ENCODE results near the gene GALNT2. TPM values are rescaled to one million over a fixed set of nuclear protein-coding genes. Genes with fewer than 3 reads are reported as not detected.
A peak's percentile ranks its signal among the peaks of the same experiment; 100 is the strongest.

Gene GALNT2
- total RNA-seq, 1 donor from 2014 or later: 144 TPM

DNA sequence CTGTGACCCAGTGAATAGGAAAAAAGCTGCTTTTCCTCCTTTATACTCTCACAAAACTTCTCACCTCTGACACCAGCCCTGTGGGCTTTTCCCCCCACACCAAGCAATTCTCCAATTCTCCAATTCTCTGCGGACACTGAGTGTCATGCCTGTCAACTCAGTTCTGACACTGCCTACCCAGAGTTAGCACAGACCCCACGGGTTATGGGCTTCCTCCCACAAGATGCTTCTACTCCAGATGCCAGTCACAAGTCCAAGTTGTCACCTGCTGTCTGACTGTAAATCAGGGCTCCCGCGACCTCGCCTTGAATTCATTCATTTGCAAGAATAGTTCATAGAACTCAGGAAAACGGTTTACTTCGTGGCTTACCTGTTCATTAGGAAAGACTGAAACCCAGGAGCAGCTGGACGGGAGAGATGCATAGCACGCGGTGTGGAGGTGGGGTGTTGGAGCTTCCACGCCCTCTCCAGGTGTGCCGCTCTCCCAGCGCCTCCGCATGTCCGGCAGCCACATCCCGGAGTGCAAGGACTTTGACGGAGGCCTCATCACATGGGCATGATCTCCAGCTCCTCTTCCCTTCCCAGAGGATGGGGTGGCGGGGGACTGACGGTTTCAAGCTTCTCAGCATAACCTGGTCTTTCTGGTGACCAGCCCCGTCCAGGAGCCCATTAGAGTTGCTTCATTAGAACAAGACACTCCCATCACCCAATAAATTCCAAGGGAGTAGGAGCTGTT is 204.4 kb downstream of the GALNT2 start:
- no peak for DNase-seq (ENCODE audit: low spot score)

DNA sequence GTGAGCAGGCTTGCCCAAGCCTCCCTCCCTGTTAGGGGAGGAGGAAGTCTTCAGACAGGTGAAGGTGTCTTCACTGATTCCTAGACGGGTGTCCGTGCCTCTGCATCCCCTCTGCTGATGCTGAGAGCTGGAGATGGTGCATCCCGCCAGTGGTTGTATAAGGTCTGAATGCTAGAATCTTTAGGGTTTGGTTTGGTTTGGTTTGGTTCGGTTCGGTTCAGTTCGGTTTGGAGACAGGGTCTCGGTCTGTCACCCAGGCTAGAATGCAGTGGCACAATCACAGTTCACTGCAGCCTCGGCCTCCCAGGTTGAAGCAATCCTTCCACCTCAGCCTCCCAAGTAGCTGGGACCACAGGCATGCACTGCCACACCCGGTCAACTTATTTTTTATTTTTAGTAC is 205.5 kb downstream of the GALNT2 start:
- DNase-seq (ENCODE audit: low spot score): peak; percentile 53

GRCh38 chr1:230273141-230273710 is 206.2 kb downstream of the GALNT2 start:
- peak; percentile 51 for DNase-seq (ENCODE audit: low spot score)

DNA sequence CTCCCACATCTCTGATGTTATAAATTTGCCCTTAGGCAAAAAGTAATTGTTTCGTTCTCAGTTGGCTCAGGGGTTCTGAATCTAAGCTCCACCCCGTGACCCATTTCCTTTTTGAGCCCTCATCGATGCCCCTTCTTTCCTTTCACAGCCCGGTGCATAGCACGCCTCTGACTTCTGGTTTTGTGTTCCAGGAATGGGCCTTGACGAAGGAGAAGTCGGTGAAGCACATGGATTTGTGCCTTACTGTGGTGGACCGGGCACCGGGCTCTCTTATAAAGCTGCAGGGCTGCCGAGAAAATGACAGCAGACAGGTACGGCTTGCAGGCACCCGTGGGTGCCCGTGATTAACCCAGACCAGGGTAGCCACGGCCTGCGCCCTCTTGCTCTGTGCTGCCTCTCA is 207.2 kb downstream of the GALNT2 start:
- DNase-seq (ENCODE audit: low spot score): peak; percentile 68

GRCh38 chr1:230276401-230276800 is 209.4 kb downstream of the GALNT2 start:
- DNase-seq (ENCODE audit: low spot score): peak; percentile 78

DNA sequence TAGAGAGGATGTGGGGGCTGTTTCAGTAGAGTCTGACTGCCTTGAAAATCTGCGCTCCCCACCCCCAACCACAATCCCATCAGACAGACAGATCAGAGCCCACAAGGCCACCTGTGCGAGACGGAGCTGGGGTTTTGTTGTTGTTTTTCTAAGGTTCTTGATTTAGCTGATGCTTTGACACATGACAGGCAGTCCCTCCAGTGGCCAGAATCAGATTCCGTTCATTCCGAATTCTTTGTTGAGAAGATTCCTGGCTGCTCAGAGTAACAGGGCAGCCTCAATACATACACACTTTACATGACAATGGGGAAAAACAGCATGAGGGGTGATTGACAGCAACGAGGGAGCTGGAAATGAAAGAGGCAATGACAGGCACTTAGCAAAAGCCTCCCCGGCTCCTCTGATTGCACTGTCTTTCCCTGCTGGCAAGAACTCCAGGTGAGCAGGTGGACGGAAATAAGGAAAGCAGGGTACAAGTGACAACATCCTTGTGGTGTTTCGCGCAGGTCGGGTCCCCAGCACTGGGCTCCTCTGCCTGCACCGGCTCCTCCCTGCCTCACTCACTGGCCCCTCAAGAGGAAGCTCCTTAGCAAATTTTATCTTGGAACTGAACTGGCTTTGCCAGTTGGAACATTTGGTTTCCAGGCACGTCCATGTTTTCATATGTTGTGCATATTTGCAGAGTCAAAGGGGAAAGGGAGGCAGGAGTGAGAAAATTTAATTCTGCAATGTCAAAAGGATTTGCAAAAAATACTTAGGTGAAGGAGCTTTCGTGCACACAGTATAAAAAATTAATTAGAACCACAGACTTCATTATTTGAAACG is 210.4 kb downstream of the GALNT2 start:
- peak; percentile 68 for DNase-seq (ENCODE audit: low spot score)

- DNase-seq (ENCODE audit: low spot score): peak; percentile 41
These were observed 211.3 kb downstream of the GALNT2 start for GRCh38 chr1:230278376-230278775.

DNA sequence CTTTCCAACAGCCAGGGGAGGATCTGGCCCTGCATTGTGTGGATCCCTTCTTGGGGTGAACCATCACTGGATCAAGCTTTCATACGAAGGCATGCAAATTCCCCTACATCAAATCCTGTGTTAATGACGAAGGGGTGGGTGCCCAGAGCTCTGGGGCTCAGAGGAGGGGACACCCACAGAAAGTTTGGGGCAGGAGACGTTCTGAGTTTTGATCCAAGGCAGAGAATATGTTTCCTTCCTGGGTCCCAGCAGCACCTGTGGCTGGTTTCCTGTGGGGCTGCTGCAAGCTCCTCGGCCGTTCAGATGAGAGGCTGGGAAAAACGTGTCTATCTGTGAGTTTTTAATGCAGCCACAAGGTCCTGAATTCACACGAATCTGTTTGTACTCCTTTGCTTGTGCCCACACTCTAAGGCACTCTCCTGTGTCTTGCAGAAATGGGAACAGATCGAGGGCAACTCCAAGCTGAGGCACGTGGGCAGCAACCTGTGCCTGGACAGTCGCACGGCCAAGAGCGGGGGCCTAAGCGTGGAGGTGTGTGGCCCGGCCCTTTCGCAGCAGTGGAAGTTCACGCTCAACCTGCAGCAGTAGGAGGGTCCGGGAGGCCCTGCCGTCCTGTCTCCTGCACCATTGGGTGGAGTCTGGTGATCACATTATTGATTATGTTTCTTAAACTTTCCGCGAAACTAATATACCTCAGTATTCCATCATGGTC is 212.0 kb downstream of the GALNT2 start:
- DNase-seq (ENCODE audit: low spot score): peak; percentile 78

DNA sequence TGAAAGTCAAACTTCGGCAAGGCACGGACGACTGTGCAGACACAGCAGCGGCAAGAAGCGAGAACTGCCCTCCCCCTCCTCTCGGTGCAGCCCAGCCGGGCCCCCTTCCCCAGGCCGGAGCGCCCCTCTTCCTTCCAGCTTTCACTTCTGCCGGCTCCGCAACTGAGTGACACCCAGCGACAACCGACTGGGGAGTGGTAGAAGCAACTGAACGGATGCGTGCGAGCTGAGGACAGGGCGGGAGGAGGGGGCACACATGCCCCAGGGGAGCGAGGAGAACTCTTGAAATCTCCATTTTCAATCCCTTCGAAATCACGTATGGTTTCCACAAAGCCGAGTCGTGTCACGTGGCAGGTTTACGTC is 212.5 kb downstream of the GALNT2 start:
- peak; percentile 78 for DNase-seq (ENCODE audit: low spot score)

DNA sequence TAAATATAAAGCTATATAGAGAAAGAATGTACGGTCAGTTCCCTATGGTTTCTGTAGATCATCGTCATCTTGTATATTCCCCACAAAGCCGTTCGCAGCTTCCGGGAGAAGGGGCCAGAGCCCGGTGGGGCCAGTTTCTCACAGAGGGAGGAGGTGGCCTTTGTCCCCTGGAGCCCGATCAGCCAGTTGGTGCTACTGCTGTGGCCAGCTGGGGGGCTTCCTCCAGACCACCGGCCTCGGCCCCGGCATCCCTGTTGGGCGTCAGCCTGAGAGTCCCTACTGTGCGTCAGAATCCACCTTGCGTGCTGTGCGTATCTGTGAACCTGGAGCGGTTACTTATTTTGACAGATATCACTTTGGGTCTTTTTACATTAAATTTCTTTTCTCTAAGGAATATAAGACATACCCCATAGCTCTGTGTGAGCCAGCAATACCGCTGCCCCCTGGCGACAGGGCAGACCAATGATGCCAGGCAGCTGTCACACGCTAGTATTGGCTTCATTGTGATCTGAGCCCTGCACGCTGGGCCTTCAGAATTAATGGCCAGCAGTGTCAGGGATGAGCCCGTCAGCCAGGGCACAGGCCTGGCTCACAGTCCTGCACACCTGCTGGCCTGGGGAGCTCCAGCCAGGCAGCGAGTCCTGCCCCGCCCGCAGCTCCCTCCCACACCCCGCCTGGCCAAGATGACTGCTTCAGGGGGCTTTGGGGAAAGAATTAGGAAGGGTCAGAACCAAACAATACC is 213.2 kb downstream of the GALNT2 start:
- DNase-seq (ENCODE audit: low spot score): peak; percentile 72

- peak; percentile 86 for DNase-seq (ENCODE audit: low spot score)
These were observed 213.9 kb downstream of the GALNT2 start for GRCh38 chr1:230280906-230281413.

DNA sequence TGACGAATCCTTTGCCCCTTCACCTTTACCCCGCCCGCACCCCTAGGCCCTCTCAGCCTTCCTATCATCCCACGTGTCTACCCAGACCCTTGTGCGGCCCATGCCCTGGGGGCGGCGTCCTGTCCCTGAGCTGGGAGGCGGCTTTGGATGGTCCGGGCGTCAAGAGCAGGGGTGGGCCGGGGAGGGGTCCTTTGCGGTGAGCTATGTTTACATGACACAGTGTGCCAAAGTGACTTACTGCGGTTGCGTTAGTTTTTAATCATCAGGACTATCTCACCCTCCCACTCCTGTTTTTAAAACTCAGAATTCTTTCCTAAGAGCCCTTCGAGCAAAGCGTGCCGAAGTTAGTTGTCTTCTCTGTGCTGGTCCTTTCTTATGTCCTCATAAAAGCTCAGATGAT is 214.5 kb downstream of the GALNT2 start:
- DNase-seq (ENCODE audit: low spot score): peak; percentile 88

DNA sequence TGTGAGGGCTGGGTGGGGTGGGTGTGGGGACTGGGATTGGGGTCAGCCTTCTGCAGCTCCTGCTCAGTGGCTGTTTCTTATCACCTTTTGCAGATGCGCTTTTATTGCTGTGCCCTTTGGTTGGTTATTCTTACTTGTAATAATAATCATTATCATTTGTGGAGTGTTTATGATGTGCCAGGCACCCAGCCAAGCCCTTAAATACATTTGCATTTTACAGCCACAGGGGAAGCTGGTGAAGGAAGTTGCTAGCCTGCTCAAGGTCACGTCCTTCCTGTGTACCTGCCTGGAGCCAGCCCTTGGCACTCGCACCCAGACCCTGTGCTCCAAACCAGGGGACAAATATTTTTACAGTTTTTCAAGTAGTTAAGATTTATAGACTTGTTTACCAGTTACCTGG is 215.1 kb downstream of the GALNT2 start:
- DNase-seq (ENCODE audit: low spot score): no peak

- DNase-seq (ENCODE audit: low spot score): peak; percentile 72
These were observed 216.6 kb downstream of the GALNT2 start for GRCh38 chr1:230283678-230284077.

DNA sequence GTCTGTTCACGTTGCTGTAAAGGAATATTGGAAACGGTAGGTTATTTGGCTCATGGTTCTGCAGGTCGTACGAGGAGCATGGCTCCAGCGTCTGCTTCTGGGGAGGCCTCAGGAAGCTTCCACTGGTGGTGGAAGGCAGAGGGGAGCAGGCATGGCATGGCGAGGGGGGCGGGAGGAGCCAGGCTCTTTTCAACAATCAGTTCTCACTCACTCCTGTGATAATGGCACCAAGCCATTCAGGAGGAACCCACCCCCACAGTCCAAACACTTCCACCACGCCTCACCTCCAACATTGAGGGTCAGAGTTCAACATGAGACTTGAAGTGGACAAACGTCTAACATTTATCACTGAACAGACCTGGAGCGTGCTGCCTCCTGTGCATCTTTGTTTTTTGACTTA is 217.9 kb downstream of the GALNT2 start:
- DNase-seq (ENCODE audit: low spot score): no peak

GRCh38 chr1:230285351-230285750 is 218.3 kb downstream of the GALNT2 start:
- no peak for DNase-seq (ENCODE audit: low spot score)

DNA sequence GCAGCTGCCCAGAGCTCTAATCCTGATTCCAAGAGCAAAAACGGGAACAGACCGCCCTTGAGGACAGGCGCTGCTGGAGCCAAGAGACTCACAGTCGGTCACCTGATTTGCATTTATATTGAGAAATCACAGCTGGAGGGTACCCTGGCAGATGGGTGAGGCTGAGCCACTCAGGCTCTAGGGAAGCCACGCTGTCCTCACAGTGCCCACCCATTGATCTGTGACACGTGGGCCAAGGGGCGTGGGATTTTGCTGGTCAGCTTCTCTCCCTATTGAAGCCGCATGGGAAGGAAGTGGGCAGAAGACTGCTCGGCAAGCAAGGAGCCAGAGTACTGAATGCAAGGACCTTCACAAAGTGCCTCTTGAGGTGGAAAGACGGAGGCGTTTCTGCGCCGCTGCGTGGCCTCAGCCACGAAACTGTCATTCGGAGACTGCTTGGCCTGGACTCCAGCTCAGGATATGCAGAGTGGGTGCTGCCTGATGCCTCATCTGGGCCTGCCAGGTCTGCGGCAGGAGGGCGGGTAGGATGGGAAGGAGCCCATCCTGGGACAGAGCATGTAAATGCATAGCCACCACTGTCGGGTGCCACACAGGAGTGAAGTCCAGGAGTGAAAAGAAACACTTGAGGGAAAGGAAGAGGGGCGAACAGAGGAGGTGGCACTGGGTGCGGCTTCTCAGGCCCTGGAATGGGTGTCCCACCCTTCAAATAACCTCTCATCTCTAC is 219.3 kb downstream of the GALNT2 start:
- no peak for DNase-seq (ENCODE audit: low spot score)

- no peak for DNase-seq (ENCODE audit: low spot score)
These were observed 219.8 kb downstream of the GALNT2 start for GRCh38 chr1:230286890-230287269.

DNA sequence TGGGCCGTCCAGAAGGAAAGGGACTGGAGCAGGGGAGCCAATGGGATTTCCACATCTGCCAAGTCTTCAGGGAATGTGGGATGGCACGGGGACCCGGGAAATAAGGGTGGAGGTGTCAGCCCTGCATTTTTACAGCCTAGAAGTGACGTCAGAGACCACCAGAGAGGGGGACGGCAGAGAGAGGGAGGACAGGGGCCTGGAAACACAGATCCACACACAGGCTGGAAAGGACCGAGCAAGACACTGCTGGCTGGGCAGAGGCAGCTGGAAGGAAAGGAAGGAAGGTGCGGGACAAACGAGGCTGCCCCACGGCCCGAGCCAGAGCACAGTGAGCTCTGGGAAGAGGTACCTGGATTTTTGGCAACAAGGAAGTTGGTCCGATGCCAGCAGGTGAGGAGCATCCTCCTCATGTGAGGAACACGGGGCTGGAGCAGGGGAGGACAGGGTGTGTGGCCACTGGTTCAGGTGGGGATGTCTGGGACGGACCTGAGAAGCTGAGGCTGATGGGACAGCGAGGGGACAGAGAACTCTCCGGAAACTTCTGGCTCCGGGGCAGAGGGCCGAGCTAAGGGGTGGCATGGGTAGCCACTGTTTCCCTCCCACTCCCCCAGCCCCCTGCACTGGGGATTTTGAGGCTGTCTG is 220.8 kb downstream of the GALNT2 start:
- DNase-seq (ENCODE audit: low spot score): no peak

All from mesenteric fat pad (tissue), 1 donor.